OCI-LY1 (cell line): Measurements from ENCODE around the gene NMT2.

Experiments
- CTCF ChIP-seq: fragments of 200-600 bp; sonication (generic), shearing (Covaris generic); IDR thresholded peaks from 2 replicates; pipeline ENCODE4 v1.5.1; 2017; ENCODE audit warnings: mild to moderate bottlenecking, antibody characterized with exemption, low read length, moderate library complexity, mixed read lengths
- EZH2 ChIP-seq: fragments of 200-600 bp; sonication (generic), shearing (Covaris generic); IDR thresholded peaks from 2 replicates; pipeline ENCODE4 v1.8.0; 2017; ENCODE audit warnings: borderline replicate concordance, mixed run types, mild to moderate bottlenecking, antibody characterized with exemption, low read length, moderate library complexity, mixed read lengths

DNA sequence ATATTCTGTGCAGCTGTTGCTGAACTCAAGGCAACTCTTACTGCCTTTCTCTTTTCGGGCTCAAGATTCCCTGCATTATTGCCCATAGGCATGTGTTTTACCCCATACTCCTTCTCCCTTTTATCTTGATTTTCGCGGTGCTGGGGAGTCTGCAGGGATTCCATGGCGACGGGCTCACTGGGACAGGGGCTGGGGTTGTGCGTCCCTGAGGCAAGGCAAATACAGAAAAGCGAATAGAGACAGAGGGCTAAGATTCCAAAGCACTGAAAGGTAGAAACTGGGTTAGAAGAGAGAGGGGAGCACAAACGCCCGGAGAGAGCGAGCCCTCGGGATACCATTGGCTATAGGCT is 71.9 kb downstream of the NMT2 start:
- TF ChIP-seq CTCF (no peak), EZH2 (no peak)
